Thyroid gland (tissue), 4 donors: ENCODE data around the gene MOB2. TPM values are rescaled to one million over a fixed set of nuclear protein-coding genes. Genes with fewer than 3 reads are reported as not detected.
A peak's percentile ranks its signal among the peaks of the same experiment; 100 is the strongest.

ENCODE experiments used
- DNase-seq, 2 donors: peaks; one replicate each; pipeline ENCODE4 v3.0.0-alpha.2; 2019
- H3K27ac ChIP-seq, 3 donors: fragments of 200-600 bp; sonication (generic); 1 replicate in 2 of 3; 2 replicates in 1 of 3; pipeline ENCODE4 v1.5.1; 2016 to 2019; ENCODE audit warnings: mild to moderate bottlenecking in 1 of 3, moderate library complexity in 1 of 3
- H3K27me3 ChIP-seq: fragments of 200-600 bp; sonication (generic); one replicate; pipeline ENCODE4 v1.5.1; 2019
- H3K36me3 ChIP-seq, 2 donors: fragments of 200-600 bp; sonication (generic); one replicate each; pipeline ENCODE4 v1.5.1; 2016 to 2019
- H3K4me1 ChIP-seq, 2 donors: fragments of 200-600 bp; sonication (generic); one replicate each; pipeline ENCODE4 v1.5.1; 2017 to 2019
- H3K4me3 ChIP-seq, 3 donors: fragments of 200-600 bp; sonication (generic); replicated peaks in 1 of 3; 1 replicate in 2 of 3; 2 replicates in 1 of 3; pipeline ENCODE4 v1.5.1; 2016; ENCODE audit warnings: mild to moderate bottlenecking in 1 of 3
- H3K9me3 ChIP-seq: fragments of 200-600 bp; sonication (generic); one replicate; pipeline ENCODE4 v1.5.1; 2017
- POLR2A ChIP-seq, 2 donors: fragments of 450-650 bp; IDR thresholded peaks; one replicate each; pipeline ENCODE4 v1.6.1; 2017; ENCODE audit warnings: antibody characterized with exemption in 2 of 2, mild to moderate bottlenecking in 2 of 2, moderate library complexity in 1 of 2
- WGBS, 2 donors: methylation state at CpG; one replicate each; pipeline ENCODE4 v1.1.5; 2017; 5-methylcytosine and 5-hydroxymethylcytosine counted together
- intact Hi-C: fragments of 100-400 bp; cut with DNase I; formaldehyde crosslinking; loops from one replicate; pipeline ENCODE4 v1.15.1; 2023
- total RNA-seq, 4 donors: library from RNA; depleted of rRNA; stranded (reverse); fragments of >200 nt; gene quantifications; one replicate each; pipeline ENCODE4 v1.2.3, GENCODE V29; 2016
- TF ChIP-seq, protein P1 (sequence below), 6 experiments: fragments of 200-600 bp in 3 of 6; fragments of 450-650 bp in 3 of 6; sonication (generic) in 3 of 6; IDR thresholded peaks; one replicate each; pipeline ENCODE4 v1.5.1; 2016 to 2019; ENCODE audit warnings: antibody characterized with exemption in 6 of 6, mild to moderate bottlenecking in 2 of 6, inconsistent platforms in 1 of 6, moderate library complexity in 1 of 6

MOB2 gene
- total RNA-seq, 4 donors from 2014 or later = 25.6 to 45.8 (median 30.1) TPM

DNA sequence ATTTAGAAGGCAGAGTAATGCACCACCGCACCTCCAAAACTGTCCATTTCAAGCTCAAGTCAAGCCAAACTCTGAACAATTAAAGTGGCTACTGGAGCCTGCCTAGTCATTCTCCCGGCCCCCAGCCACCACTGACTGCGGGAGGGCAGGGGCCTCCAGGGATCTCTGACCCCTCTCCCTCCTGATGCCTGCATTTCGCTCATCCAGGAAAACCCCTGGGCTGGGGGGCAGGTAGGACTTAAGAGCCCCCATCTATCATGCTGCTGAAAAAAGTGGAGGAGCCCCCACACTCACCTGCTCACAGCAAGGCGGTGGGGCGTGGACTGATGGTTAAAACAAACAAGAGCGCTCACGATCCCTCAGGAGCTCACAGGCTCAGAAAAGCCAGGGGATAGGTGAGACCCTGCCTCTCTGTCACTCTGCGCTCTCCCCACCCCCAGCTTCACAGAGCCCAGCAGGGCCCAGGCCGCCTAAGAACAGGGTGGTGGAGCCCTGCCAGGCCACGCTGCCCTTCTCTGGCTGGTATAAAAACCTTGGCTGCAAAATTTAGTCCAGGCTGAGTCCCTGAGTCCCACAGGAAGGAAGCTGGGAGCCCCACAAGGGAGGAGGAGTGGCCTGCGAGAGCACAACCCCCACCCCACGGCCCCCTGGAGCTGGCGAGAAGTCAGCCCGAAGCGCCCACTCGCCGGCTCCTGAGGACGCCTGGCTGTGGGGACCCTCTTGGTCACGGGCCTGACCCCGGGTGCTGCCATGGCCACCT, 21.0 kb upstream of the MOB2 start:
- peak overlapping the region; percentile 49 to 53 (median 52) for H3K27ac ChIP-seq
- H3K27me3 ChIP-seq = no peaks in the 10 kb centered on the region
- H3K4me1 ChIP-seq = peaks cover 58 to 70% of the 10 kb centered on the region in 2 donors
- TF ChIP-seq, protein P1, sequence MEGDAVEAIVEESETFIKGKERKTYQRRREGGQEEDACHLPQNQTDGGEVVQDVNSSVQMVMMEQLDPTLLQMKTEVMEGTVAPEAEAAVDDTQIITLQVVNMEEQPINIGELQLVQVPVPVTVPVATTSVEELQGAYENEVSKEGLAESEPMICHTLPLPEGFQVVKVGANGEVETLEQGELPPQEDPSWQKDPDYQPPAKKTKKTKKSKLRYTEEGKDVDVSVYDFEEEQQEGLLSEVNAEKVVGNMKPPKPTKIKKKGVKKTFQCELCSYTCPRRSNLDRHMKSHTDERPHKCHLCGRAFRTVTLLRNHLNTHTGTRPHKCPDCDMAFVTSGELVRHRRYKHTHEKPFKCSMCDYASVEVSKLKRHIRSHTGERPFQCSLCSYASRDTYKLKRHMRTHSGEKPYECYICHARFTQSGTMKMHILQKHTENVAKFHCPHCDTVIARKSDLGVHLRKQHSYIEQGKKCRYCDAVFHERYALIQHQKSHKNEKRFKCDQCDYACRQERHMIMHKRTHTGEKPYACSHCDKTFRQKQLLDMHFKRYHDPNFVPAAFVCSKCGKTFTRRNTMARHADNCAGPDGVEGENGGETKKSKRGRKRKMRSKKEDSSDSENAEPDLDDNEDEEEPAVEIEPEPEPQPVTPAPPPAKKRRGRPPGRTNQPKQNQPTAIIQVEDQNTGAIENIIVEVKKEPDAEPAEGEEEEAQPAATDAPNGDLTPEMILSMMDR (IDR thresholded peaks at IDR 0.05) = no peak
- no peak for TF ChIP-seq POLR2A (IDR thresholded peaks at IDR 0.05)
- H3K36me3 ChIP-seq = no peaks in the 10 kb centered on the region
- 27 to 35% methylated on average over 16 to 21 of the region's 21 CpGs for WGBS, 2 donors
- DNase-seq = peak; percentile 81 to 82
- intact Hi-C loops = no loop called here
- H3K4me3 ChIP-seq = no peak overlapping the region
- no peaks in the 10 kb centered on the region for H3K9me3 ChIP-seq

DNA sequence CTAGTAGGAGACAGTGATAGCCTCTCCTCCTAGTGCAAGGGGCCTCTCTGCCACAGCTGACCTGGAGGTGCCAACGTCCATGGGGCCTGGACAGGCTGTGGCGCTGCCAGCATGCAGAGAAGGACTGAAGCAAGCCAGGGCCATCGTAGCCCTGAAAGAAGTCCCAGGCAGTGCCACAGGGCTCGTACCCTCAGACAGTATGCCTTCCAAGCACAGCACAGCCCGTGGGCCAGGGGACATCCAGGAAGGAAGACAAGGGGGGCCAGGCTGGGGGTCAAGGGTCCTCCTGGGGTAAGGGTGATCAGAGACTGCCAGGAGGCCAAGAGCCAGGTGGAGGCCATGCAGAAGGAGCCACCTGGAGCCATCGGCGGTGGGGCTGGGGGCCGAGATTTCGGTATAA, 20.4 kb upstream of the MOB2 start:
- Histone ChIP-seq H3K4me3 (no peak overlapping the region), H3K9me3 (no peaks in the 10 kb centered on the region), H3K36me3 (no peaks in the 10 kb centered on the region), H3K27me3 (no peaks in the 10 kb centered on the region), H3K27ac (peak overlapping the region in 2 of 3 donors; percentile 49 to 53), H3K4me1 (peaks cover 61 to 71% of the 10 kb centered on the region in 2 donors)
- no peak for DNase-seq
- intact Hi-C loops = no loop called here
- 59 to 60% methylated on average over 6 to 7 of the region's 9 CpGs for whole genome bisulfite sequencing, 2 donors
- no peak for TF ChIP-seq POLR2A (IDR thresholded peaks at IDR 0.05)

DNA sequence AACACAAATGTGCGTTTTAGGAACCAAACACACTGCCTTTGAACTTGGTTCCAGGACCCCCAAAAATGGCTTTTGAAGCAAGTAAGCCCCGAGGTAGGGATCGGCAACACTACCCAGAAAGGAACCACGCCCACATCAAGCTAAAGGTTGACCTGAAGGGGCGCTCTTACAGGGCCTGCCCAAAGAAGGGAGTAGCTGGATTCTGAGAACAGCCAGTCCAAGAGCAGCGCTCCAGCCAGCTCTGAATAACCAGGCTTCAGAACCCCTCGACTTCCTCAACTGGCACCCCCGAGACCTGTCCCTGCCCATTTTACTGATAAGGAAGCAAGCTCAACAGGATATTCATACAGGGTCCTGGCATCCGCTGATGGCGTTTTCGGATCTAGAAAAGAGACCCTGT, 18.9 kb upstream of the MOB2 start:
- Histone ChIP-seq H3K9me3 (no peaks in the 10 kb centered on the region), H3K36me3 (no peaks in the 10 kb centered on the region), H3K4me1 (peaks cover 57 to 75% of the 10 kb centered on the region in 2 donors), H3K27ac (no peak overlapping the region), H3K4me3 (no peak overlapping the region), H3K27me3 (no peaks in the 10 kb centered on the region)
- TF ChIP-seq, protein P1 (IDR thresholded peaks at IDR 0.05) = no peak
- TF ChIP-seq POLR2A (IDR thresholded peaks at IDR 0.05) = no peak
- no peak for DNase-seq
- intact Hi-C loops = no loop called here
- WGBS, 2 donors = 90 to 92% methylated on average over 11 of the region's 11 CpGs

DNA sequence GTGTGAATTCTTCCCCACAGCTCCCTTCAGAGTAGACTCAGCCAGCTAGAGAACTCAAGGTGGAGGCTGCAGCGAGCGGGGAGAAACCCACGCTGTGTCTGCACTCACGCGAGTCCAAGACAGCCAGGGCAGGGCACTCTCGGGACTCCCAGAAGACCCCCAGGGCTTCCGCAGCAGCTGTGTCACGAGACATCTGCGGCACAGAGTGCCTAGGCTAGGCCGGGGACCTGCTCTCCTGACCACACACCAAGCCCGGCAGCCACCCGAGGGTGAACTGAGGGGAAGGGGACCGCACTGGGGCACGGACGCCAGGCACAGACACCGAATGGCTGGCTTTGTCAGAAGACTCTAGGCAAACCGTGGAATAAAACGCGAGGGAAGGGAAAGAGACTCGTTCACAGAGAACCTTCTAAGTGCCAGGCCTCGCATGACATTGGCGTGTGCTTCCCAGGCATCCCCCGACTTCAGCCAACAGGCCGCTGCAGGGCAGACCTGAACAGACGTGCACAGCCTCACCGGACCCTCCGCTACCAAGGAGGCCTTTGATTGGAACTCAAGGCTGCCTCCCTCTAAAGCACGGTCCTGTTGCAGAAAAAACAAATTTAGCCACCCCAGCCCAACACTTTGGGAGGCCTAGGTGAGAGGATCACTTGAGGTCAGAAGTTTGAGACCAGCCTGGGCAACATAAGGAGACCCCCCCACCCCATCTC, 18.2 kb upstream of the MOB2 start:
- intact Hi-C loops = loop anchor here (5.0 kb wide), 1 partner anchor 42 kb away; no protein-coding TSS in a partner anchor
- H3K36me3 ChIP-seq = no peaks in the 10 kb centered on the region
- 91 to 93% methylated on average over 19 to 25 of the region's 28 CpGs for WGBS, 2 donors
- DNase-seq = no peak
- H3K4me3 ChIP-seq = no peak overlapping the region
- TF ChIP-seq POLR2A (IDR thresholded peaks at IDR 0.05) = no peak
- TF ChIP-seq, protein P1 (IDR thresholded peaks at IDR 0.05) = no peak
- H3K4me1 ChIP-seq = peaks cover 57 to 74% of the 10 kb centered on the region in 2 donors
- H3K9me3 ChIP-seq = no peaks in the 10 kb centered on the region
- no peak overlapping the region for H3K27ac ChIP-seq
- no peaks in the 10 kb centered on the region for H3K27me3 ChIP-seq

DNA sequence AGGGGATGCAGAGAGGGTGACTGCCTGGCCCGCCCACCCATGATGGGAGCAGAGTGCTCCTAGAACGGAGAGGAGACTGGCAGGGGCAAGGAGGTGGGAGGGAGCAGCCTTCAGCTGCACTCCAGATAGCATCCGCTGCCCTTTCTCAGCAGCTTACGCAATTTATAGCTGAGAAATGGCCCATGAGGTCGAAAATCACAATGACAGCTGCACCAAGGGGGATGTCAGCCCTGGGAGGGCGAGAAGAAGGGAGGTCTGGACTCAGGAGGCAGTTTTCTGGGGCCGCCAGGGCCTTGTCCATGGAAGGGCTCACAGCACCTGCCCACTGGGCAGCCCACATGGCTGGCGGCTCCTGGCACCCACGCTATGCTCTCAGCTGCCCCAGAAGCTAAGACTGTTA, 17.6 kb upstream of the MOB2 start:
- no peak overlapping the region for H3K27ac ChIP-seq
- H3K4me3 ChIP-seq = no peak overlapping the region
- no peaks in the 10 kb centered on the region for H3K27me3 ChIP-seq
- no peaks in the 10 kb centered on the region for H3K9me3 ChIP-seq
- peaks cover 52 to 68% of the 10 kb centered on the region in 2 donors for H3K4me1 ChIP-seq
- no peaks in the 10 kb centered on the region for H3K36me3 ChIP-seq
- intact Hi-C loops = loop anchor here (5.0 kb wide), 1 partner anchor 42 kb away; no protein-coding TSS in a partner anchor
- no peak for DNase-seq
- TF ChIP-seq, protein P1 (IDR thresholded peaks at IDR 0.05) = no peak
- no peak for TF ChIP-seq POLR2A (IDR thresholded peaks at IDR 0.05)
- WGBS, 2 donors = 76 to 87% methylated on average over 9 of the region's 9 CpGs
